Right atrium auricular region (tissue), 2 donors: ENCODE results near the gene NCOA5. TPM values are rescaled to one million over a fixed set of nuclear protein-coding genes. Genes with fewer than 3 reads are reported as not detected.
A peak's percentile ranks its signal among the peaks of the same experiment; 100 is the strongest.
"Not testable (repeated sequence)": the region's sequence is repeated elsewhere in the genome, so short reads cannot be mapped to it uniquely, and the experiment has no call there.

Source experiments
- DNase-seq: peaks from one replicate; pipeline ENCODE4 v3.0.0-alpha.2; 2019; ENCODE audit warnings: low spot score
- H3K27ac ChIP-seq, 2 donors: fragments of 200-600 bp; sonication (generic); 1 replicate in 1 of 2; 2 replicates in 1 of 2; pipeline ENCODE4 v1.5.1; 2016 to 2019
- H3K27me3 ChIP-seq, 2 donors: fragments of 200-600 bp; sonication (generic); one replicate each; pipeline versions ENCODE4 v1.5.1 to v1.6.0; 2017 to 2019
- H3K36me3 ChIP-seq: fragments of 200-600 bp; sonication (generic); one replicate; pipeline ENCODE4 v1.5.1; 2016
- H3K4me1 ChIP-seq, 2 donors: fragments of 200-600 bp; sonication (generic); one replicate each; pipeline versions ENCODE4 v1.5.1 to v1.6.0; 2017 to 2019
- H3K4me3 ChIP-seq, 2 donors: fragments of 200-600 bp; sonication (generic); 1 replicate in 1 of 2; 2 replicates in 1 of 2; pipeline ENCODE4 v1.5.1; 2017 to 2019; ENCODE audit warnings: mild to moderate bottlenecking in 1 of 2, moderate library complexity in 1 of 2
- H3K9me3 ChIP-seq, 2 donors: fragments of 200-600 bp; sonication (generic); one replicate each; pipeline ENCODE4 v1.5.1; 2019
- CTCF ChIP-seq, 2 donors: fragments of 200-600 bp; sonication (generic); IDR thresholded peaks; one replicate each; pipeline ENCODE4 v1.5.1; 2019; ENCODE audit warnings: antibody characterized with exemption in 2 of 2
- total RNA-seq, 2 donors: library from RNA; depleted of rRNA; stranded (reverse); fragments of >200 nt; gene quantifications; one replicate each; pipeline ENCODE4 v1.1.0, GENCODE V29; 2016

Gene NCOA5
- total RNA-seq, 2 donors from 2014 or later = 17.8 to 23.3 TPM

GRCh38 chr20:46099491-46100287, 9.9 kb upstream of the NCOA5 start:
- H3K9me3 ChIP-seq = no peaks in the 10 kb centered on the region
- DNase-seq = no peak
- H3K4me3 ChIP-seq = no peak overlapping the region
- peak in 1 of 2 donors; percentile 23 for TF ChIP-seq CTCF (IDR thresholded peaks at IDR 0.05)
- H3K36me3 ChIP-seq = no peaks in the 10 kb centered on the region
- no peaks in the 10 kb centered on the region for H3K27me3 ChIP-seq
- H3K27ac ChIP-seq = no peak overlapping the region
- H3K4me1 ChIP-seq = no peaks in the 10 kb centered on the region

GRCh38 chr20:46093531-46093930, 3.8 kb upstream of the NCOA5 start:
- Histone ChIP-seq H3K36me3 (no peaks in the 10 kb centered on the region), H3K4me3 (no peak overlapping the region), H3K27ac (no peak overlapping the region), H3K4me1 (peaks cover 0 to 10% of the 10 kb centered on the region in 2 donors), H3K27me3 (no peaks in the 10 kb centered on the region), H3K9me3 (no peaks in the 10 kb centered on the region)
- no peak for DNase-seq
- TF ChIP-seq CTCF (IDR thresholded peaks at IDR 0.05) = no peak

- DNase-seq, H3K27me3 ChIP-seq, H3K27ac ChIP-seq, H3K9me3 ChIP-seq, H3K36me3 ChIP-seq, H3K4me3 ChIP-seq: not testable (repeated sequence)
- H3K4me1 ChIP-seq = peaks cover 0 to 25% of the 10 kb centered on the region in 2 donors
These were observed 2.1 kb upstream of the NCOA5 start for GRCh38 chr20:46091622-46092535.

GRCh38 chr20:46089167-46089416, 670 bp downstream of the NCOA5 start:
- peak; percentile 67 for DNase-seq
- Histone ChIP-seq H3K36me3 (no peaks in the 10 kb centered on the region), H3K27me3 (no peaks in the 10 kb centered on the region), H3K4me1 (peaks cover 0 to 51% of the 10 kb centered on the region in 2 donors), H3K9me3 (no peaks in the 10 kb centered on the region), H3K27ac (peak overlapping the region; percentile 95 to 98), H3K4me3 (peak overlapping the region; percentile 68 to 71)
- TF ChIP-seq CTCF (IDR thresholded peaks at IDR 0.05) = no peak

GRCh38 chr20:46088409-46089166, 1.2 kb downstream of the NCOA5 start:
- peaks cover 0 to 56% of the 10 kb centered on the region in 2 donors for H3K4me1 ChIP-seq
- H3K9me3 ChIP-seq = no peaks in the 10 kb centered on the region
- H3K4me3 ChIP-seq = peak overlapping the region; percentile 68 to 71
- DNase-seq = no peak
- H3K36me3 ChIP-seq = no peaks in the 10 kb centered on the region
- peak overlapping the region; percentile 95 to 98 for H3K27ac ChIP-seq
- H3K27me3 ChIP-seq = no peaks in the 10 kb centered on the region
- TF ChIP-seq CTCF (IDR thresholded peaks at IDR 0.05) = no peak

GRCh38 chr20:46087161-46087560, 2.6 kb downstream of the NCOA5 start:
- no peak overlapping the region for H3K27ac ChIP-seq
- H3K36me3 ChIP-seq = no peaks in the 10 kb centered on the region
- peak in 1 of 2 donors; percentile 57 for TF ChIP-seq CTCF (IDR thresholded peaks at IDR 0.05)
- no peaks in the 10 kb centered on the region for H3K9me3 ChIP-seq
- H3K27me3 ChIP-seq = no peaks in the 10 kb centered on the region
- peaks cover 0 to 70% of the 10 kb centered on the region in 2 donors for H3K4me1 ChIP-seq
- no peak overlapping the region for H3K4me3 ChIP-seq
- no peak for DNase-seq
